UCSD-AML1 (cell line): Measurements from ENCODE around the gene SLC25A41.

ENCODE experiments used
- DNase-seq: peaks from one replicate; lab custom pipeline; 2025; ENCODE audit not compliant: unreplicated experiment; lab: John Stamatoyannopoulos, UW

Gene SLC25A41

DNA sequence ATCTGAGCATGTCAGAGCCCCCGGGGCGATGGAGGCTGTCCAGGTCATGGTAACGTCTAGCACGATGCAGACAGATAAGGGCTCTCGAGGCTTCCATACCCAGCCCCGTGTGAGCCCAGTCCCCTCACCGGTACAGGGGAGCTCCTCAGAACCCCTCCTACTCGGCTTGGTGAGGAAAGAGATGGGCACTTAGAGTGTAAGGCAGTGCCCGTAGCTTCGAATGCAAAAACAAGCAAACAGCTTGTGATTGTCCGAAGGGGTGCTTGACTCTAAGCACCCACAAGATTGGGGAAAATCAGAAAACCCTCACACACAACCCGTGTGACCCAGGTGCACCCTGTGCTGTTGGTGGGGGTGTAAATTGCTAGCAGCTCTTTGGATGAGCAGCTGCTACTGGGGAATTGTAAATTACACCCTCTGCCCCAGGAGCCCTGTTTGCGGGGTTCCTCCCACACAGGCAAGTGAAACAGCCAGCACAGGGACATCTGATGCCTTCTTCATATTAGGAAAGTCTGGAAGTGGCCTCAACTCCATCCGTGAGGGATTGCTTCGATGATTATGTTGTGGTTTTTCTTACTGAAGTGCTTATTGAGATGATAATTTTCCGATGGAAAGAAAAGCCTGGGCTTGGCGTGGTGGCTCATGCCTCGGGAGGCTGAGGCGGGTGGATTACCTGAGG lies 56.9 kb downstream of the SLC25A41 start:
- no peak for DNase-seq
